Fibroblast of peridontal ligament (primary cell): Measurements from ENCODE around the gene RAI1.

Experiments used
- DNase-seq: peaks from one replicate; pipeline ENCODE4 v3.0.0-alpha.2; 2010; ENCODE audit errors: extremely low read depth

RAI1 gene

GRCh38 chr17:17732892-17733670 lies 51.8 kb downstream of the RAI1 start:
- DNase-seq: peak; percentile 75

DNA sequence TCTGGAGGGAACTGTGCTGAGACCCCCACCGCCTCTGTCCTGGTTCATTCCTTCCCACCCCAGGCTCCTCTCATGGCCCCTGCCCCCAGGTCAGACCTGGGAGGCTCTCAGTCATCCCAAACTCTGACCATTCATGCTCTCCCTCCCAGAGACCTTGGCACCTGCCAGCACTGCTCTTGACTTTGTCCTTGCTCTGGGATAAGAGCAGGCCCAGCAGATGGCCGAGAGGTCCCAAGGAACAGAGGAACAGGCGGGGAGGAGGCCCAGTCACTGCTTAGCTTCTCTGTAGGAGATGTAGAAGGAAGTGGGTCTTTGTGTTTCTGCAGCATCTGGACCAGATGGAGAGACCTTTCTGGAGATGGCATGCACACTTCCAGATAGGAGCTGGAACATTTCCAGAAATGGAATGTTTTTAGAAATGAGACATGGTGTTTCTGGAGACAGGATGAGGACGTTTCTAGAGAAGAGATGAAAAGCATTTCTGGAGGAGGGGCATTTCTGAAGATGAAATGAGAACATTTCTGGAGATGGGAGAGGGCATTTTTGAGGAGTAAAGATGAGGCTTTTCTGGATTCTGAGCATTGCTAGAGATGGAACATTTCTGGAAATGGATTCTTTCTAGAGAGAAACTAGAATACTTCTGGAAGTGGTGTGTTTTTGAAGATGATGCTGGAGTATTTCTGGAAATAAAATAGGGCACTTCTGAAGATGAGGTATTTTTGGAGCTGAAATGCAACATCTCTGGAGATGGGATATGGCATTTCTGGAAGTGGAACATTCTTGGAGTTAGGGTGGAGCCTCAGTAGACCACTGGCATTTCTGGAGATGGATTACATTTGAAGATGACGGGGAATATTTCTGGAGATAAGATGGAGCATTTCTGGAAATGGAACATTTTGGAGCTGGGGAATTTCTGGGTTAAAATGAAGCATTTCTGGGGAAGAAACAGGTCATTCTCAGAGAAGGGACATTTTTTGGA lies 55.2 kb downstream of the RAI1 start:
- peak; percentile 38 for DNase-seq

- no peak for DNase-seq
Observed at GRCh38 chr17:17737961-17738894, 57.0 kb downstream of the RAI1 start.

GRCh38 chr17:17738901-17739300 lies 57.6 kb downstream of the RAI1 start:
- DNase-seq: no peak

DNA sequence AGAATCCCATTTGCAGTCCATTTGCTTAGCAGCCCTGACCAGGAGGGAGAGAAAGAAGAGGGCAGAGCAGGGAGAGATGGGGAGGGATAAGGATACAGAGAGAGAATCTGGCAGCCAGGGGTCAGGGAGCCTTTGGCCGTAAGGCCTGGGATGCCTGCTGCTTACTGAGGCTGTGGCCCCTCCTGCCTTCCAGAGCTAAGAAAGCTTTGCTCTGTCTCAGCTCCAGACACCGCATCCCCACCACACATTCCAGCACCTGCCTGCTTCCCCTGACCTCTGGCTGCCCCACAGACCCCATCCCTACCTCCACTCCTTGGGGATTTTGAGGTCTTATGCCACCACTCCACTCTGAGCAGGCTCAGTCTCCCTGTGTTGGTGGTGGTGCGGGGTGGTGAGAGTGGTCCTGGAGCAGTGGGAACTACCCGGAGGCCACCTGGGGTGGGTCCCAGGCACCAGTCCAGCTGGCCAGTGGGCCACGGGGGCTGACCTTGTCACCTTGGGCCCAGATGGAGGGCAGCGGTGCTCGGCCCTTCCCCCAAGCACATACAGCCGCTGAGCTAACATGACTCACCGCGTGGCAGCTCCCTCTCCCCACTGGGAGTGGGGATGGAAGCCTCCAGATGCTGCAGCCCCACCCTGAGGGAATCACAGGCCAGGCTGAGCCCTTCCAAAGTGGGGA lies 58.3 kb downstream of the RAI1 start:
- DNase-seq: peak; percentile 62

DNA sequence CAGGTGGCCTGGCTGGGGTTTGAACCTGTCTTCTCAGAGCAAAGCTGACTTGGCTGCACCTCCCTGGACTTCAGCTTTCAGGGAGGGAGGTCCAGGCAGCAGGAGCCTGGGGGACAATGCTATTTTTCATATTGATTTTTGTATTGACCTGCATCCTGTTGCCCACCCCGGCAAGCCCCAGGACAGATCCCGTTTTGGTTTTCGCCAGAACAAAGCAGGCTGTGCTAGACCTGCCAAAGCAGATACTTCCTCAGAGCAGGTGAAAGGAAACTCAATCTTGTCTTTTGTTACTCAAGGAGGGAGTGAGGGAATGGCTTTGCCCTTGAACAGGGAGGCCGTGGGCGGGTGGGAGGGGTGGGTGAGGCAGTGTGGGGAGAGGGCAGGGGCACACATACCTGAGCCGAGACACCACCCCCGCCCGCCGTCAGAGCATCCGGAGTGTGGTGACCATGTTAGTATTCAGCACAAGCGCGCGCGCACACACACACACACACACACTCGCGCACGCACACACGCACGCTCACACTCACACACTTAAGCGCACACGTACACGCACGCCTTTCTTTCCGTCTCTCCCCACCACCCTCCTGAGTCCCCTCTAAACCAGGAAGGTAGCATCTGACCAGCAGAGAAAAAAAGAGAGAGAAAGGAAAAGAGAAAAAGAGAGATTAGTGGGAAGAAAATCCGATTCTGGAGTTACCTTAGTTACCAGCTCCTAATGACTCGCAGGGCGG lies 59.5 kb downstream of the RAI1 start:
- no peak for DNase-seq

GRCh38 chr17:17741349-17742023 lies 60.2 kb downstream of the RAI1 start:
- DNase-seq: peak; percentile 43

- peak; percentile 38 for DNase-seq
Observed at GRCh38 chr17:17742133-17742621, 60.9 kb downstream of the RAI1 start.

DNA sequence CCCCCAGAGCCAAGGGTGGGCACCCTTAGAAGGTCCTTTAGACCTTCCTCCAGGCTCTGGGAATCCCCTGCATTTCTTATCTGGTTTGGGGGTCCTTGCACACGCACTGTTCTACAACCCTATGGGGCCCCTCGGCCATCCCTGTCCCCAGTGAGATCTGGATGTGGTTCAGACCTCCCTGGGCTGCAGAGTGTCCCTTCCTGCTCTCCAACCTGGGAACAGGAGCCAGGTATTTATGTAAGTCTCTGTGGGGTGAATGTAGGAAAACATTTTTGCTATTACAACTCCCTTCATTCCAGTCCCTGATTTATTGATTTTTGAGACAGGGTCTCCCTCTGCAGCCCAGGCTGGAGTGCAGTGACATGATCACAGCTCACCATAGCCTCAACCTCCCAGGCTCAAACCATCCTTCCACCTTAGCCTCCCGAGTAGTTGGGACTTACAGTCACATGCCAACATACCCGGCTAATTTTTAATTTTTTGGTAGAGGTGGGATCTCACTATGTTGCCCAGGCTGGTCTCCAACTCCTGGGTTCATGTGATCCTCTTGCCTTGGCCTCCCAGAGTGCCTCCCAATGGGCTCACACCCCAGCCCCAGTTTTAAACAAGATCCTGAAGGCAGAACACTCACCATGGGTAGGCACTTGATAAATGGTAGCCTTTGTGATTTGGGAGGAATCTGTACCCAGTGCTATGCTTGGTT lies 61.6 kb downstream of the RAI1 start:
- DNase-seq: no peak

DNA sequence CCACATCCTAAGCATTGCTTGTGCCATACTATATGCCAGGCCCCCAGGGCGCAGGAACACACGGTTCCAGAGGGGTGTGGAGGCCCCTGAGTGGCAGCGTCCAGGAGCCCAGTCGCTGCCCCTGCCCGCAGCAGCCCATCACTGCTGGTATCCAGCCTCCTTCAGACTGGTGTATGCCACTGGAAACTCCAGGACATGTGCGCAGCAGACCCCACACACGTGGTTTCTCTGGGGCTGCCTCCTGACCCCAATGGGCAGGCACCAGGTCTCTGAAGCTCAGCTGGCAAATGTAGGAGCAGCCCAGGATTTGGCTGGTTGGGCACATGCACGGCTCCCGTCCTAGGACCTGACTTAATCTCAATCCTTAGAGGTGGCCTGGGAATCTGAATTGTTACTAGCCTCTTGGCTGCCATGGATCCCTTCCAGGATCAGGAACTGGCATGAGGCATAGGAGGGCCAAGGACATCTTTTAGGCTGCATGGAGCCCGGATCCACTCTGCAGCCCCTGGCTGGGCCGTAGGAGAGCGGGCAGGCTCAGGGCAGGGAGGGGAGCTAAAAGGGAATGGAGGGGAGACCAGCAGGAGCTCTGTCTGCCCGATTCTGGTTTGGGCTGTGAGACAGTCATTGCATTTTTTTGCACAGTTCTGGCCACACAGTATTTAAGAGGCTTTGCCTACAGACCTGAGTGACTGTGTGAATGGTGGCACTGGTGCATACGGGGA lies 62.3 kb downstream of the RAI1 start:
- DNase-seq: no peak

- DNase-seq: no peak
Observed at GRCh38 chr17:17744116-17744515, 62.9 kb downstream of the RAI1 start.

- DNase-seq: no peak
Observed at GRCh38 chr17:17745476-17746455, 64.5 kb downstream of the RAI1 start.

- no peak for DNase-seq
Observed at GRCh38 chr17:17748179-17748578, 66.9 kb downstream of the RAI1 start.

DNA sequence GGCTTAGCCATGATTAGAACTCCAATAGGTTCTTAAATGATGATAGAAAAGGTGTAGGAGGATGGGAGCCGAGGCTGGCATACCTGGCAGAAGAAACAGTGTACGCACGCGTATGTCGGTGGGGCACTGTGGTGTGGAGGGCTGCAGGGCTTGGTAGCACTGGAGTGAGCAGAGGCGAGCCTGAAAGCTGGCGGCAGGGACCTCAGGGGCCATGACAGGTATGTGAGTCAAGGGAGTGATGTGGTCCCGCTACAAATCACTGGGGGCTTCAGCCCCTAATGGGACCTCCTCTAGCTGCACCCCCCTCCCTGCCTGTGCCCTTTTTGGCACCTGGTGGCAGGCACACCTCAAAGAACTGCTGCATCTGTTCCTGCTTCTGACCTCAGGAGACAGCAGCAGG lies 67.3 kb downstream of the RAI1 start:
- DNase-seq: no peak

DNA sequence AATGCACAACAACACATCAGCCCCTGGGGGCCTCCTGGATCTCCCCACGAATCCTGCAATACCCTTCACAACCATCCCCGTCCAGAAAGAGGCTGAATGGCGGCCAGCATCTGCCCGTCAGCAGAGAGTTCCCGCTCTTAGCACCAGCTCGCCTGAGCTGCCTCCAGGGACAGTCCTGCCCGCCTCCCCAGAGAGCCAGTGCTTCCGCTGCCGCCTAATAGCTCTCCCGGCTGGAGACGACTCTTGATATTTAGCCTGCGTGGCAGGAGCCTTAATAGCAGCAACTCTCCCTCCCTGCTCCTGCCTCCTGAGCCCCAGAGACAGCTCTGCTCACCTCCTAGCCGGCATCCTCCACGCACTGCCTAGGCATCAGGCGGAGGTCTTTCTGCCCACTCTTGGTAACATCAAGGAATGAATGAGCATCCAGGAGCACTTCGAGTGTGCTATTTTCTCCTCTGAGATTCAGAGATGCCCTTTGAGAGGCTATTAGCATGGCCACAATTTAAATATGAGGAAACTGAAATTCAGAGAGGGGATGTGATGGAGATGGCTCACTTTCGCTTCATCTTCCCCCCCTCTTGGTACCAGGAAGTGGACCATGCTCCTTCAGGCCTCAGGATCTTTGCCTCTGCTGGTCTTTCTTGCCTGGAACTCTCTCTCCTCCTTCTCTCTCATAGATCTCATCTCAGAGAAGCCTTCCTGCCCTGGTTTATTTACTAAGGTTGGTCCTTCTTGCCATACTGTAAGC lies 67.9 kb downstream of the RAI1 start:
- DNase-seq: no peak

- peak; percentile 51 for DNase-seq
Observed at GRCh38 chr17:17749921-17750320, 68.7 kb downstream of the RAI1 start.
